ENCODE data around the gene NISCH. TPM values are rescaled to one million over a fixed set of nuclear protein-coding genes. Genes with fewer than 3 reads are reported as not detected.

The NISCH gene
- total and polyA plus RNA-seq, 4 donors, result 91.5 to 161 (median 113) TPM

GRCh38 chr3:52434491-52435115 is 20.8 kb upstream of the NISCH start:
- no peak overlapping the region for H3K27ac ChIP-seq (ENCODE audit: low read depth, low read length)
- H3K9me3 ChIP-seq (ENCODE audit: control insufficient read depth, insufficient read depth, low read length), result no peaks in the 10 kb centered on the region
- 79% methylated on average over 4 of the region's 9 CpGs for WGBS (ENCODE audit: insufficient coverage)

GRCh38 chr3:52435246-52436101 is 19.9 kb upstream of the NISCH start:
- Histone ChIP-seq H3K9me3 (ENCODE audit: control insufficient read depth, insufficient read depth, low read length) (no peaks in the 10 kb centered on the region), H3K27me3 (ENCODE audit: control insufficient read depth, insufficient read depth, low read length) (no peaks in the 10 kb centered on the region), H3K4me1 (ENCODE audit: control insufficient read depth, insufficient read depth, low read length) (peaks cover 43% of the 10 kb centered on the region), H3K36me3 (ENCODE audit: control insufficient read depth, insufficient read depth, low read length) (peaks cover 4% of the 10 kb centered on the region), H3K4me3 (ENCODE audit: low read depth, low read length) (no peak overlapping the region), H3K27ac (ENCODE audit: low read depth, low read length) (no peak overlapping the region)
- WGBS (ENCODE audit: insufficient coverage), result 93% methylated on average over 29 of the region's 32 CpGs
- no peak for DNase-seq (ENCODE audit: low read depth in 4 of 6, low spot score in 6 of 6)

More at GRCh38 chr3:52434491-52435115, 20.8 kb upstream of the NISCH start:
- no peak for DNase-seq (ENCODE audit: low read depth in 4 of 6, low spot score in 6 of 6)
- no peak overlapping the region for H3K4me3 ChIP-seq (ENCODE audit: low read depth, low read length)
- H3K27me3 ChIP-seq (ENCODE audit: control insufficient read depth, insufficient read depth, low read length), result no peaks in the 10 kb centered on the region
- peaks cover 48% of the 10 kb centered on the region for H3K4me1 ChIP-seq (ENCODE audit: control insufficient read depth, insufficient read depth, low read length)
- peaks cover 2% of the 10 kb centered on the region for H3K36me3 ChIP-seq (ENCODE audit: control insufficient read depth, insufficient read depth, low read length)

GRCh38 chr3:52436500-52437149 is 18.8 kb upstream of the NISCH start:
- no peak for DNase-seq (ENCODE audit: low read depth in 4 of 6, low spot score in 6 of 6)
- Histone ChIP-seq H3K27me3 (ENCODE audit: control insufficient read depth, insufficient read depth, low read length) (no peaks in the 10 kb centered on the region), H3K27ac (ENCODE audit: low read depth, low read length) (no peak overlapping the region), H3K4me3 (ENCODE audit: low read depth, low read length) (no peak overlapping the region), H3K36me3 (ENCODE audit: control insufficient read depth, insufficient read depth, low read length) (peaks cover 6% of the 10 kb centered on the region), H3K4me1 (ENCODE audit: control insufficient read depth, insufficient read depth, low read length) (peaks cover 46% of the 10 kb centered on the region), H3K9me3 (ENCODE audit: control insufficient read depth, insufficient read depth, low read length) (no peaks in the 10 kb centered on the region)
- WGBS (ENCODE audit: insufficient coverage), result 88% methylated on average over 8 of the region's 13 CpGs

- Histone ChIP-seq H3K9me3 (ENCODE audit: control insufficient read depth, insufficient read depth, low read length) (no peaks in the 10 kb centered on the region), H3K4me3 (ENCODE audit: low read depth, low read length) (no peak overlapping the region), H3K27ac (ENCODE audit: low read depth, low read length) (no peak overlapping the region), H3K4me1 (ENCODE audit: control insufficient read depth, insufficient read depth, low read length) (peaks cover 45% of the 10 kb centered on the region), H3K36me3 (ENCODE audit: control insufficient read depth, insufficient read depth, low read length) (peaks cover 6% of the 10 kb centered on the region), H3K27me3 (ENCODE audit: control insufficient read depth, insufficient read depth, low read length) (no peaks in the 10 kb centered on the region)
- DNase-seq (ENCODE audit: low read depth in 4 of 6, low spot score in 6 of 6), result no peak
- 95% methylated on average over 15 of the region's 15 CpGs for WGBS (ENCODE audit: insufficient coverage)
Measured at GRCh38 chr3:52437326-52438103, 17.9 kb upstream of the NISCH start.

GRCh38 chr3:52438104-52438376 is 17.4 kb upstream of the NISCH start:
- Histone ChIP-seq H3K27ac (ENCODE audit: low read depth, low read length) (no peak overlapping the region), H3K4me1 (ENCODE audit: control insufficient read depth, insufficient read depth, low read length) (peaks cover 43% of the 10 kb centered on the region), H3K36me3 (ENCODE audit: control insufficient read depth, insufficient read depth, low read length) (peaks cover 6% of the 10 kb centered on the region), H3K4me3 (ENCODE audit: low read depth, low read length) (no peak overlapping the region), H3K9me3 (ENCODE audit: control insufficient read depth, insufficient read depth, low read length) (no peaks in the 10 kb centered on the region), H3K27me3 (ENCODE audit: control insufficient read depth, insufficient read depth, low read length) (no peaks in the 10 kb centered on the region)
- DNase-seq (ENCODE audit: low read depth in 4 of 6, low spot score in 6 of 6), result no peak
- 82% methylated on average over 5 of the region's 6 CpGs for WGBS (ENCODE audit: insufficient coverage)

GRCh38 chr3:52438579-52439425 is 16.6 kb upstream of the NISCH start:
- DNase-seq (ENCODE audit: low read depth in 4 of 6, low spot score in 6 of 6), result no peak
- Histone ChIP-seq H3K4me3 (ENCODE audit: low read depth, low read length) (no peak overlapping the region), H3K36me3 (ENCODE audit: control insufficient read depth, insufficient read depth, low read length) (peaks cover 6% of the 10 kb centered on the region), H3K27ac (ENCODE audit: low read depth, low read length) (no peak overlapping the region), H3K27me3 (ENCODE audit: control insufficient read depth, insufficient read depth, low read length) (no peaks in the 10 kb centered on the region), H3K4me1 (ENCODE audit: control insufficient read depth, insufficient read depth, low read length) (peaks cover 43% of the 10 kb centered on the region), H3K9me3 (ENCODE audit: control insufficient read depth, insufficient read depth, low read length) (no peaks in the 10 kb centered on the region)
- WGBS (ENCODE audit: insufficient coverage), result 82% methylated on average over 9 of the region's 9 CpGs

- H3K4me1 ChIP-seq (ENCODE audit: control insufficient read depth, insufficient read depth, low read length), result peaks cover 40% of the 10 kb centered on the region
- peaks cover 6% of the 10 kb centered on the region for H3K36me3 ChIP-seq (ENCODE audit: control insufficient read depth, insufficient read depth, low read length)
- H3K4me3 ChIP-seq (ENCODE audit: low read depth, low read length), result no peak overlapping the region
- H3K27ac ChIP-seq (ENCODE audit: low read depth, low read length), result no peak overlapping the region
- DNase-seq (ENCODE audit: low read depth in 4 of 6, low spot score in 6 of 6), result no peak
- H3K27me3 ChIP-seq (ENCODE audit: control insufficient read depth, insufficient read depth, low read length), result no peaks in the 10 kb centered on the region
- H3K9me3 ChIP-seq (ENCODE audit: control insufficient read depth, insufficient read depth, low read length), result no peaks in the 10 kb centered on the region
- 88% methylated on average over 11 of the region's 16 CpGs for WGBS (ENCODE audit: insufficient coverage)
Measured at GRCh38 chr3:52439426-52440248, 15.8 kb upstream of the NISCH start.

- Histone ChIP-seq H3K27me3 (ENCODE audit: control insufficient read depth, insufficient read depth, low read length) (no peaks in the 10 kb centered on the region), H3K4me1 (ENCODE audit: control insufficient read depth, insufficient read depth, low read length) (peaks cover 40% of the 10 kb centered on the region), H3K36me3 (ENCODE audit: control insufficient read depth, insufficient read depth, low read length) (peaks cover 6% of the 10 kb centered on the region), H3K4me3 (ENCODE audit: low read depth, low read length) (no peak overlapping the region), H3K27ac (ENCODE audit: low read depth, low read length) (no peak overlapping the region), H3K9me3 (ENCODE audit: control insufficient read depth, insufficient read depth, low read length) (no peaks in the 10 kb centered on the region)
- no peak for DNase-seq (ENCODE audit: low read depth in 4 of 6, low spot score in 6 of 6)
- WGBS (ENCODE audit: insufficient coverage), result 87% methylated on average over 9 of the region's 12 CpGs
Measured at GRCh38 chr3:52440249-52440551, 15.2 kb upstream of the NISCH start.
